LNCAP (cell line): ENCODE results near the gene SGSM2.

Experiments used
- CTCF ChIP-seq: fragments of 450-650 bp; IDR thresholded peaks from 2 replicates; pipeline ENCODE4 v1.5.1; 2017; ENCODE audit warnings: mild to moderate bottlenecking

SGSM2 gene

DNA sequence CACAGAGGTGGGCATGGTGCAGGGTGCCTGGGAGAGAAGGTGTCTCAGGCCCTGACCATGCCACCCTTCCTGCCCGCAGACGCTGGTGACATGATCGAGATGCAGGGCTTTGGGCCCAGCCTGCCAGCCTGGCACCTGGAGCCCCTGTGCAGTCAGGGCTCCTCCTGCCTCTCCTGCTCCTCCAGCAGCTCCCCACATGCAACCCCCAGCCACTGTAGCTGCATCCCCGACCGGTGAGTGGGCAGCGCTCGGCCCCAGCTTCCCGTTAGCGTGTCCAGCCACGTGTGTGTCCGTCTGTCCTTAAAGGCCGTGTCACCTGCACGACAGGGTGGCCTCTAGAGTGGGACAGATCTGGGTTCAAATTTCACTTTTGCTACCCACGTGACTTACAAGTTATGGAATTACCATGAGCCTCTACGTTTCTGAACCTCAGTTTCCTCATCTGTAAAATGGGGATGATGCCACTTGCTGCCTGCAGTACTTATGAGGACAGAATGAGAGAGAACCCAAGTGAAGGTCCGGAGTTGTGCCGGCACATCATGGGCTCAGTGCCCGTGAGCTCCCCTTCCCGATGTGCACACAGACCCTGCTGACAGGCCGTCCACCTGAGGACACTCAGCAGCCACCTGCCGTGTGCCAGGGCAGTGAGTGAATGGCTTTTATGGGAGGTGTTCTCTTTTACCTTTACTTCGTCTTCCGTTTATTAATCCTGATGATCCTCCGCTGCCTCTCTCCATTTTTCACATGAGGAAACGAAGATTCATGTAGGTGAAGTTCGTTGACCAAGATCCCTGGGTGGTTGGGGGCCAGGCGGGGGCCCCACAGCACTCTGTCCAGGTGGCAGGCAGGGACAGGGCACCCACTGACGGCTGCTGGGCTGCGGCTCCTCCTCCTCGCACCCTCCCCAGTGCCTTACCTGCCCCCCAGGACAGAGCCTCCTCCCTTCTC, 34.2 kb downstream of the SGSM2 start:
- TF ChIP-seq CTCF, result no peak

- no peak for TF ChIP-seq CTCF
Measured at GRCh38 chr17:2372180-2372579, 34.9 kb downstream of the SGSM2 start.

- no peak for TF ChIP-seq CTCF
Measured at GRCh38 chr17:2372681-2373080, 35.4 kb downstream of the SGSM2 start.

GRCh38 chr17:2373179-2373578, 35.9 kb downstream of the SGSM2 start:
- no peak for TF ChIP-seq CTCF

DNA sequence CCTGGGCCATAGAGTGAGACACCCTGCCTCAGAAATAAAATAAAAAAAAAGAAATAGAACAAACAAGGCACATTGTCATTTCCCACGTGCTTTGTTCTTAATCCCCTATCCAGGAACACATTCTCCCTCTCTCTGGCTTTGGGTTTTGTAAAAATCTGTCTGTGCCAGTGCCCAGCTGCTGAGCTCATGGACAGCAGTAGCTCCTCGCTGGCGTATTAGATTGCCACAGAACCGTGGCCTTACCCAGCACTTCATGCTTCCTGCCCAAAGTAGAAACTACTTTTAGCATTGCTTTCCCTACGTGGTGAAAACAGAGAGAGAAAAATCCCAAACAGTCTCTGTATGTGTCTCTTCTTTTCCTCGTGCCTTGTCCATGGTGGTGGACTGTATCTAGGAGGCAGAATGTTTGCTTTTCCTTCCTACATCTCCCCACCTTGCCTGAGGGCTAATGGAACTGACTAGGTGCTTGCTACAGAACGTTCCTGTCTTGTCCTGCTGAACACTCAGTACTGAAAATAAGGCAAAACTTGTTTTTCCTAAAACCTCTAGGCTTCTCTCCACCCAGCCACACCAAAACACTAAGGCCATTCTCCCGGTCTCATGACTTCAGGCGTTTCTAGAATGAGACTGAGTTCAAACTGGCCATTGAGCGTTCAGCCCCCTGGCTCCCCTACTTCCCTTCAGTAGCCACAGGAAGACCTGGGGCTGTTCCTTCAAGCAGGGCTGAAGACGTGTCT, 37.4 kb downstream of the SGSM2 start:
- no peak for TF ChIP-seq CTCF

DNA sequence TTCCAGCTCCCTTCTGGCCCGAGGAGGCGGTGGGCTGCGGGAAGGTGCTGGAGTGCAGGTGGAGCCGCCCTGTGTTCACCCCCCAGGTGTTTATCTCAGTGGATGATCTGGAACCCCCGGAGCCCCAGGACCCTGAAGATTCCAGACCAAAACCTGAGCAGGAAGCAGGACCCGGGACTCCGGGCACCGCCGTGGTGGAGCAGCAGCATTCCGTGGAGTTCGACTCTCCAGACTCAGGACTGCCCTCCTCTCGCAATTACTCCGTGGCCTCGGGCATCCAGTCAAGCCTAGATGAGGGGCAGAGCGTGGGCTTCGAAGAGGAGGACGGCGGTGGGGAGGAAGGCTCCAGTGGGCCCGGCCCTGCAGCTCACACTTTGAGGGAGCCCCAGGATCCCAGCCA, 38.1 kb downstream of the SGSM2 start:
- TF ChIP-seq CTCF, result no peak

DNA sequence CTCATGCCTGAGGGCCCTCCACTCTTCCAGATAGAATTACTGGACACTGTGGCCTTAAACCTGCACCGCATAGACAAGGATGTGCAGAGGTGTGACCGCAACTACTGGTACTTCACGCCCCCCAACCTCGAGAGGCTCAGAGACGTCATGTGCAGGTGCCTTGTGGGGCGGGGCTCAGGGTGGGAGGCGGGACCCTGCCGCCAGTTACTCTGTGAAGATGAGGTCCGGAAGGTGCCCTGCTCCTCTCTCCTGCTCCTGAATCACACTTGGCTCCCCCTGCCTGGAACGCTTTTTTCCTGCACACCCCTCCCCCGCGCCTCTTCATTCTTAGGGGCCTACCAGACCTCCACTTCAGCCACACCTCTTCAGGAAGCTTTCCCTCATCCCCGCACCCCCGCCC, 38.8 kb downstream of the SGSM2 start:
- TF ChIP-seq CTCF, result no peak
